Renal cortical epithelial cell (primary cell): Measurements from ENCODE around the gene TM9SF3. TPM values are rescaled to one million over a fixed set of nuclear protein-coding genes. Genes with fewer than 3 reads are reported as not detected.

Source experiments
- DNase-seq: peaks from one replicate; pipeline ENCODE4 v3.0.0-alpha.2; 2011; ENCODE audit warnings: low read depth
- total RNA-seq: library from RNA; depleted of rRNA; stranded (reverse); fragments of >200 nt; gene quantifications from 2 replicates; pipeline ENCODE4 v1.2.3, GENCODE V29; 2014

Gene TM9SF3
- total RNA-seq, 1 donor from 2014 or later: 169 TPM

GRCh38 chr10:96511044-96511945 lies 75.5 kb downstream of the TM9SF3 start:
- peak; percentile 33 for DNase-seq

GRCh38 chr10:96509017-96509641 lies 77.7 kb downstream of the TM9SF3 start:
- peak; percentile 99 for DNase-seq

- no peak for DNase-seq
These were observed 79.8 kb downstream of the TM9SF3 start for GRCh38 chr10:96507044-96507443.

- DNase-seq: no peak
These were observed 81.4 kb downstream of the TM9SF3 start for GRCh38 chr10:96505150-96506136.

- peak; percentile 93 for DNase-seq
These were observed 84.1 kb downstream of the TM9SF3 start for GRCh38 chr10:96502561-96503282.

GRCh38 chr10:96501985-96502384 lies 84.8 kb downstream of the TM9SF3 start:
- DNase-seq: peak; percentile 88

- DNase-seq: no peak
These were observed 86.3 kb downstream of the TM9SF3 start for GRCh38 chr10:96500519-96500918.

GRCh38 chr10:96500050-96500449 lies 86.8 kb downstream of the TM9SF3 start:
- DNase-seq: no peak

GRCh38 chr10:96497391-96497790 lies 89.4 kb downstream of the TM9SF3 start:
- DNase-seq: no peak

- peak; percentile 40 for DNase-seq
These were observed 90.4 kb downstream of the TM9SF3 start for GRCh38 chr10:96496281-96496925.

GRCh38 chr10:96495544-96495943 lies 91.3 kb downstream of the TM9SF3 start:
- DNase-seq: no peak

- no peak for DNase-seq
These were observed 92.1 kb downstream of the TM9SF3 start for GRCh38 chr10:96494694-96495093.

- no peak for DNase-seq
These were observed 92.8 kb downstream of the TM9SF3 start for GRCh38 chr10:96493871-96494525.

GRCh38 chr10:96493254-96493653 lies 93.6 kb downstream of the TM9SF3 start:
- DNase-seq: no peak

- peak; percentile 30 for DNase-seq
These were observed 95.5 kb downstream of the TM9SF3 start for GRCh38 chr10:96491303-96491702.

- peak; percentile 19 for DNase-seq
These were observed 98.5 kb downstream of the TM9SF3 start for GRCh38 chr10:96488161-96488935.

GRCh38 chr10:96482815-96483588 lies 103.8 kb downstream of the TM9SF3 start:
- DNase-seq: no peak

- DNase-seq: no peak
These were observed 108.5 kb downstream of the TM9SF3 start for GRCh38 chr10:96478355-96478754.

GRCh38 chr10:96473866-96474265 lies 112.9 kb downstream of the TM9SF3 start:
- DNase-seq: no peak
